ENCODE measurements around the gene MRS2. TPM values are rescaled to one million over a fixed set of nuclear protein-coding genes. Genes with fewer than 3 reads are reported as not detected.
"Not testable (repeated sequence)": the region's sequence is repeated elsewhere in the genome, so short reads cannot be mapped to it uniquely, and the experiment has no call there.

The MRS2 gene
- total and polyA plus RNA-seq, 12 donors: 11.2 to 41.3 (median 27.7) TPM

- no peak overlapping the region for H3K27ac ChIP-seq
- no peaks in the 10 kb centered on the region for H3K4me1 ChIP-seq (replicated peaks in 1 of 2)
- intact Hi-C loops (cut with DNase I): loop anchor here in 1 of 2 donors (10.0 kb wide), 1 partner anchor 109 kb away; no protein-coding TSS in a partner anchor
- DNase-seq: no peak
- H3K9me3 ChIP-seq (replicated peaks in 1 of 3): no peaks in the 10 kb centered on the region
- TF ChIP-seq, protein P1, sequence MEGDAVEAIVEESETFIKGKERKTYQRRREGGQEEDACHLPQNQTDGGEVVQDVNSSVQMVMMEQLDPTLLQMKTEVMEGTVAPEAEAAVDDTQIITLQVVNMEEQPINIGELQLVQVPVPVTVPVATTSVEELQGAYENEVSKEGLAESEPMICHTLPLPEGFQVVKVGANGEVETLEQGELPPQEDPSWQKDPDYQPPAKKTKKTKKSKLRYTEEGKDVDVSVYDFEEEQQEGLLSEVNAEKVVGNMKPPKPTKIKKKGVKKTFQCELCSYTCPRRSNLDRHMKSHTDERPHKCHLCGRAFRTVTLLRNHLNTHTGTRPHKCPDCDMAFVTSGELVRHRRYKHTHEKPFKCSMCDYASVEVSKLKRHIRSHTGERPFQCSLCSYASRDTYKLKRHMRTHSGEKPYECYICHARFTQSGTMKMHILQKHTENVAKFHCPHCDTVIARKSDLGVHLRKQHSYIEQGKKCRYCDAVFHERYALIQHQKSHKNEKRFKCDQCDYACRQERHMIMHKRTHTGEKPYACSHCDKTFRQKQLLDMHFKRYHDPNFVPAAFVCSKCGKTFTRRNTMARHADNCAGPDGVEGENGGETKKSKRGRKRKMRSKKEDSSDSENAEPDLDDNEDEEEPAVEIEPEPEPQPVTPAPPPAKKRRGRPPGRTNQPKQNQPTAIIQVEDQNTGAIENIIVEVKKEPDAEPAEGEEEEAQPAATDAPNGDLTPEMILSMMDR (IDR thresholded peaks at IDR 0.05): no peak
- TF ChIP-seq POLR2A (IDR thresholded peaks at IDR 0.05): no peak
- peaks cover 8% of the 10 kb centered on the region for H3K27me3 ChIP-seq
- H3K36me3 ChIP-seq (replicated peaks in 1 of 2): no peaks in the 10 kb centered on the region
- H3K4me3 ChIP-seq: no peak overlapping the region
- WGBS, 4 donors: 78 to 93% (median 89%) methylated on average over 2 of the region's 2 CpGs
Observed at GRCh38 chr6:24394061-24394779, 8.5 kb upstream of the MRS2 start.

DNA sequence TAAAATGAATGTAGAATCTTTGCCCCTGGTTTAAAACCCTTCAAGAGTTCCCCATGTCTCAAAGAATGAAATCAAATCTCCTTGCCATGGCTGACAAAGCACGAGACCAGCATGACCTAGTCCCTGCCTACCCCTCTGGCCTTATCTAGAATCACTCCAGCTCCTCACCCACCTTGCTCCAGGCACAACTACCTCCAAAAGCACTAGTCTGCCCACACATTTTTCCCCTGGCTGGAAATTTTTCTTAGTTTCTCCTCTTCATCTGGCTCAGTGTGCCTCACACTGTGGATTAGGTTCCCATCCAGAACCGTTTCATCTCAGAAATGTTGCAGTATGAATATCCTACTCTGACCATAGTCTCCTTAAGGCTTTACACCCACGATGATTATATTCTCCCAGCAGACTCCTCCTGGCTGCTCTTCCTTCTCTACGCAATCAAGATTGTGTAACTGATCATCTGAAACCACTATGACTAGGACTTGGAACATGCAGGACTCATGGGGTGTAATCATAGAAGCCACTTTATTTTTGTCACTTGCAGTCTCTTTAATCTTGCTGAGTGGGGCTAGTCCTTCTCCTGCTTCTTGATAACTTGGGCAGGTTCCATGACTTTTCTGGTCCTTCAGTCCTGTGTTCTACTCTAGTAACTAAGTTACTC, 7.8 kb upstream of the MRS2 start:
- no peak overlapping the region for H3K27ac ChIP-seq
- intact Hi-C loops (cut with DNase I): loop anchor here in 1 of 2 donors (10.0 kb wide), 1 partner anchor 110 kb away; no protein-coding TSS in a partner anchor
- H3K9me3 ChIP-seq (replicated peaks in 1 of 3): no peaks in the 10 kb centered on the region
- no peak for TF ChIP-seq POLR2A (IDR thresholded peaks at IDR 0.05)
- TF ChIP-seq, protein P1 (IDR thresholded peaks at IDR 0.05): no peak
- H3K27me3 ChIP-seq: peaks cover 8% of the 10 kb centered on the region
- H3K4me1 ChIP-seq (replicated peaks in 1 of 2): no peaks in the 10 kb centered on the region
- no peaks in the 10 kb centered on the region for H3K36me3 ChIP-seq (replicated peaks in 1 of 2)
- H3K4me3 ChIP-seq: no peak overlapping the region
- DNase-seq: no peak
- 70 to 80% (median 76%) methylated on average over 4 of the region's 4 CpGs for WGBS, 4 donors

DNA sequence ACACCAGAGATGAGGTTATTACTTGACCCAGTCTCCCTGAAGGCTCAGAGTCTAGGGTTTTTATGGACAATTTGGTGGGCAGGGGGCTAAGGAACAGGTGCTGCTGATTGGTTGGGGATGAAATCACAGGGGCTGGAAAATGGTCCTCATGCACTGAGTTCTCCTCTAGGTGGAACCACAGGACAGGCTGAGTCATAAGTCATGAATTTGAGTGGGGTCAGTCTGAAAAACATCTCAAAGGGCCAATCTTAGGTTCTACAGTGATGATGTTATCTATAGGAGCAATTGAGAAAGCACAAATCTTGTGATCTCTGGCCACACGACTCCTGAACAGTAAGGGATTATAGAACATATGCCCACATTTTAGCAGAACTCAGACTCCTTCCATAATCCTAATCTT, 5.9 kb upstream of the MRS2 start:
- intact Hi-C loops (cut with DNase I): loop anchor here in 1 of 2 donors (10.0 kb wide), 1 partner anchor 112 kb away; no protein-coding TSS in a partner anchor
- no peaks in the 10 kb centered on the region for H3K36me3 ChIP-seq (replicated peaks in 1 of 2)
- H3K27ac ChIP-seq: no peak overlapping the region
- no peaks in the 10 kb centered on the region for H3K9me3 ChIP-seq (replicated peaks in 1 of 3)
- TF ChIP-seq, protein P1 (IDR thresholded peaks at IDR 0.05): no peak
- TF ChIP-seq POLR2A (IDR thresholded peaks at IDR 0.05): no peak
- no peak for DNase-seq
- H3K4me1 ChIP-seq (replicated peaks in 1 of 2): no peaks in the 10 kb centered on the region
- no peak overlapping the region for H3K4me3 ChIP-seq
- H3K27me3 ChIP-seq: peaks cover 8% of the 10 kb centered on the region
- 67 to 87% (median 79%) methylated on average over 1 of the region's 1 CpG for WGBS, 4 donors

GRCh38 chr6:24397631-24398030, 5.1 kb upstream of the MRS2 start:
- Histone ChIP-seq H3K27me3 (peaks cover 8% of the 10 kb centered on the region), H3K4me1 (replicated peaks in 1 of 2) (peaks cover 0 to 3% of the 10 kb centered on the region in 2 donors), H3K36me3 (replicated peaks in 1 of 2) (no peaks in the 10 kb centered on the region), H3K27ac (no peak overlapping the region), H3K9me3 (replicated peaks in 1 of 3) (no peaks in the 10 kb centered on the region), H3K4me3 (no peak overlapping the region)
- DNase-seq: no peak
- WGBS, 4 donors: 32 to 74% (median 46%) methylated on average over 1 of the region's 1 CpG
- intact Hi-C loops (cut with DNase I): loop anchor here in 1 of 2 donors (10.0 kb wide), 1 partner anchor 113 kb away; no protein-coding TSS in a partner anchor
- no peak for TF ChIP-seq POLR2A (IDR thresholded peaks at IDR 0.05)
- TF ChIP-seq, protein P1 (IDR thresholded peaks at IDR 0.05): no peak

GRCh38 chr6:24400045-24401039, 2.4 kb upstream of the MRS2 start:
- H3K27me3 ChIP-seq; H3K27ac ChIP-seq; H3K36me3 ChIP-seq (replicated peaks in 1 of 2); H3K9me3 ChIP-seq (replicated peaks in 1 of 3); DNase-seq; H3K4me3 ChIP-seq; intact Hi-C loops (cut with DNase I): not testable (repeated sequence)
- WGBS, 4 donors: 15 to 19% (median 17%) methylated on average over 16 to 17 of the region's 17 CpGs
- H3K4me1 ChIP-seq (replicated peaks in 1 of 2): peaks cover 8 to 18% of the 10 kb centered on the region in 2 donors

Measured in adrenal gland (tissue), 12 donors.